HUES64 (cell line): ENCODE results near the gene SYNE2.

Experiments
- H3K27ac ChIP-seq: 2 replicates; pipeline ENCODE4 v1.7.0; 2013; ENCODE audit warnings: low read depth, low read length, inconsistent platforms
- H3K27me3 ChIP-seq: 2 replicates; pipeline ENCODE4 v1.6.1; 2013; ENCODE audit warnings: mild to moderate bottlenecking, low read length; ENCODE audit not compliant: insufficient read depth
- H3K36me3 ChIP-seq: 2 replicates; pipeline ENCODE4 v1.6.1; 2013; ENCODE audit warnings: mild to moderate bottlenecking, low read length; ENCODE audit not compliant: insufficient read depth
- H3K4me1 ChIP-seq: 2 replicates; pipeline ENCODE4 v1.6.1; 2013; ENCODE audit warnings: mild to moderate bottlenecking, low read length, moderate library complexity; ENCODE audit not compliant: insufficient read depth
- H3K4me3 ChIP-seq: 2 replicates; pipeline ENCODE4 v1.5.1; 2013; ENCODE audit warnings: mild to moderate bottlenecking, low read length, moderate library complexity
- H3K9ac ChIP-seq: 2 replicates; pipeline ENCODE4 v1.6.1; 2013; ENCODE audit warnings: mild to moderate bottlenecking, low read depth, low read length
- H3K9me3 ChIP-seq: 2 replicates; pipeline ENCODE4 v1.6.1; 2013; ENCODE audit warnings: low read depth, low read length; ENCODE audit not compliant: insufficient read depth
- WGBS: fragments of 150-250, 120-280 bp; methylation state at CpG from one replicate; pipeline ENCODE4 v1.1.7; 2013; ENCODE audit warnings: missing lambda C conversion rate; 5-methylcytosine and 5-hydroxymethylcytosine counted together

Gene SYNE2

GRCh38 chr14:64212666-64213065, 359.9 kb downstream of the SYNE2 start:
- Histone ChIP-seq H3K27ac (no peak overlapping the region; the same call in 1 of the 2 replicates), H3K9me3 (no peaks in the 10 kb centered on the region), H3K4me3 (no peak overlapping the region), H3K9ac (no peak overlapping the region), H3K36me3 (peaks cover 96% of the 10 kb centered on the region), H3K4me1 (no peaks in the 10 kb centered on the region), H3K27me3 (no peaks in the 10 kb centered on the region)
- WGBS, result 94% methylated on average over 8 of the region's 8 CpGs

- Histone ChIP-seq H3K4me1 (no peaks in the 10 kb centered on the region), H3K9me3 (no peaks in the 10 kb centered on the region), H3K4me3 (no peak overlapping the region), H3K36me3 (peaks cover 97% of the 10 kb centered on the region), H3K27ac (no peak overlapping the region; the same call in 1 of the 2 replicates), H3K27me3 (no peaks in the 10 kb centered on the region), H3K9ac (no peak overlapping the region)
- 97% methylated on average over 5 of the region's 5 CpGs for WGBS
Measured at GRCh38 chr14:64213086-64213485, 360.3 kb downstream of the SYNE2 start.

DNA sequence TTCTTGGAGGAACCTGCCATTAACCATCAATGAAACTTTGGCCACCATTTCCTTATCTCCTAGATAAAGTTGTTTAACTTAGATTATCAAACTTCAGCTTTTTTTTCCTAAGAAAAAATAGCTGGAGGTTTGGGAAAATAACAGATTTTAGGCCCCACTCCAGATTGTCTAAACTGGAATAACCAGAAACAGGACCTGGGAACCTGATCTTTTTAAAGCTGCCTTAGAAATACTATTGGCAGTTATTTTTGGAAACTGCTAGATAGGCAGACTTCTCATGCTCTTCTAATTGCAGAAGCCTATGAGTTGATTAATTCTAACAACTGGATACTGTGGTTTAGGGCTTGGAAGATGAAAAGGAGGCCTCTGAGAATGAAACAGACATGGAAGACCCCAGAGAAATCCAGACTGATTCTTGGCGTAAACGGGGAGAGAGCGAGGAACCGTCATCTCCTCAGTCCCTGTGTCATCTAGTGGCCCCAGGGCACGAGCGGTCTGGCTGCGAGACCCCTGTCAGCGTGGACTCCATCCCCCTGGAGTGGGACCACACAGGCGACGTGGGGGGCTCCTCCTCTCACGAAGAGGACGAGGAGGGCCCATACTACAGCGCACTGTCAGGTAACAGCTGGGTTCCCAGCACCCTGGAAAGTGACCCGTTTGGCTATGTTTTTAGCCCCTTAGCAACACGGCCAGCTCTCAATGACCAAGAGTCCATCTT, 361.2 kb downstream of the SYNE2 start:
- peaks cover 97% of the 10 kb centered on the region for H3K36me3 ChIP-seq
- no peak overlapping the region for H3K4me3 ChIP-seq
- H3K27ac ChIP-seq, result no peak overlapping the region
- no peaks in the 10 kb centered on the region for H3K27me3 ChIP-seq
- no peak overlapping the region for H3K9ac ChIP-seq
- WGBS, result 93% methylated on average over 15 of the region's 15 CpGs
- H3K9me3 ChIP-seq, result no peaks in the 10 kb centered on the region
- H3K4me1 ChIP-seq, result no peaks in the 10 kb centered on the region

GRCh38 chr14:64215274-64215673, 362.5 kb downstream of the SYNE2 start:
- no peak overlapping the region for H3K4me3 ChIP-seq
- peaks cover 97% of the 10 kb centered on the region for H3K36me3 ChIP-seq
- 94% methylated on average over 10 of the region's 10 CpGs for WGBS
- H3K9ac ChIP-seq, result no peak overlapping the region
- H3K4me1 ChIP-seq, result no peaks in the 10 kb centered on the region
- no peak overlapping the region for H3K27ac ChIP-seq
- H3K27me3 ChIP-seq, result no peaks in the 10 kb centered on the region
- no peaks in the 10 kb centered on the region for H3K9me3 ChIP-seq

DNA sequence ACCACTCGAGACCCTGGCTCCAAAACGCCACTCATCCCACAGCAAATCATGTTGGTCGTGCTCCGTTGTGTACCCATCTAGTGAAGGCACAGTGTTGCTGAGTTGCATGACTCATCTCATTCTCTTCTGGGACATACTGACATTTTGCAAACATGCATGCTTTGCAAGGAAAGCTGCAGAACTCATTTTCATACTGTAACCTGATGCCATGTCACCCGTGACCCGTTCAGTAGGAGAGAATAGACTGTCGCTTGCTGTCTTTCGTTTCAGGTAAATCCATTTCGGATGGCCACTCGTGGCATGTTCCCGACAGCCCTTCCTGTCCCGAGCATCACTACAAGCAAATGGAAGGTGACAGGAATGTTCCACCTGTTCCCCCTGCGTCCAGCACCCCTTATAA, 363.2 kb downstream of the SYNE2 start:
- H3K9me3 ChIP-seq, result no peaks in the 10 kb centered on the region
- no peaks in the 10 kb centered on the region for H3K27me3 ChIP-seq
- no peak overlapping the region for H3K4me3 ChIP-seq
- no peaks in the 10 kb centered on the region for H3K4me1 ChIP-seq
- H3K27ac ChIP-seq, result no peak overlapping the region
- 96% methylated on average over 13 of the region's 13 CpGs for WGBS
- H3K36me3 ChIP-seq, result peaks cover 99% of the 10 kb centered on the region
- H3K9ac ChIP-seq, result no peak overlapping the region

DNA sequence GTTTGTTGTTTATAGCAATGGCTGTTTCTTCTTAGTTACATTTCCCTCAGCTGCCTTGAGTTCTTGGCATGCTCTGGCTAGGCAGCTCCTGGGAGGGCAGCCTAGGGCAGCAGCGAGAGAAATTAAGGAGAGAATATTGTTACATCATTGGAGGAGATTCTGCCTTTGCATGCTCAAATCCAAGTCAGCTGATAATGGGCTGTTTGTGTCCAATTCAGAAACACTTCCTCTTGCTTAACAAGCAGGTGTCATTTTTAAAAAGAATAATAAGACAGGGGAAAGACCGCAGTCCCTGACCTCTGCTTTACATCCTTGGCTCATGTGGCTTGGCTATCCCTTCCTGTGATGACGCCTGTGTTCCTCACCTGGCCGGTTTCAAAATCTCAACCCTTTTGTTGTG, 364.5 kb downstream of the SYNE2 start:
- H3K9ac ChIP-seq, result no peak overlapping the region
- no peaks in the 10 kb centered on the region for H3K27me3 ChIP-seq
- H3K27ac ChIP-seq, result no peak overlapping the region
- 99% methylated on average over 4 of the region's 4 CpGs for WGBS
- no peaks in the 10 kb centered on the region for H3K9me3 ChIP-seq
- H3K4me1 ChIP-seq, result no peaks in the 10 kb centered on the region
- H3K4me3 ChIP-seq, result no peak overlapping the region
- H3K36me3 ChIP-seq, result peaks cover 100% of the 10 kb centered on the region

GRCh38 chr14:64217834-64218233, 365.0 kb downstream of the SYNE2 start:
- H3K36me3 ChIP-seq, result peaks cover 98% of the 10 kb centered on the region
- H3K9me3 ChIP-seq, result no peaks in the 10 kb centered on the region
- no peak overlapping the region for H3K4me3 ChIP-seq
- H3K27me3 ChIP-seq, result no peaks in the 10 kb centered on the region
- H3K9ac ChIP-seq, result no peak overlapping the region
- 93% methylated on average over 7 of the region's 7 CpGs for WGBS
- H3K4me1 ChIP-seq, result no peaks in the 10 kb centered on the region
- no peak overlapping the region for H3K27ac ChIP-seq

DNA sequence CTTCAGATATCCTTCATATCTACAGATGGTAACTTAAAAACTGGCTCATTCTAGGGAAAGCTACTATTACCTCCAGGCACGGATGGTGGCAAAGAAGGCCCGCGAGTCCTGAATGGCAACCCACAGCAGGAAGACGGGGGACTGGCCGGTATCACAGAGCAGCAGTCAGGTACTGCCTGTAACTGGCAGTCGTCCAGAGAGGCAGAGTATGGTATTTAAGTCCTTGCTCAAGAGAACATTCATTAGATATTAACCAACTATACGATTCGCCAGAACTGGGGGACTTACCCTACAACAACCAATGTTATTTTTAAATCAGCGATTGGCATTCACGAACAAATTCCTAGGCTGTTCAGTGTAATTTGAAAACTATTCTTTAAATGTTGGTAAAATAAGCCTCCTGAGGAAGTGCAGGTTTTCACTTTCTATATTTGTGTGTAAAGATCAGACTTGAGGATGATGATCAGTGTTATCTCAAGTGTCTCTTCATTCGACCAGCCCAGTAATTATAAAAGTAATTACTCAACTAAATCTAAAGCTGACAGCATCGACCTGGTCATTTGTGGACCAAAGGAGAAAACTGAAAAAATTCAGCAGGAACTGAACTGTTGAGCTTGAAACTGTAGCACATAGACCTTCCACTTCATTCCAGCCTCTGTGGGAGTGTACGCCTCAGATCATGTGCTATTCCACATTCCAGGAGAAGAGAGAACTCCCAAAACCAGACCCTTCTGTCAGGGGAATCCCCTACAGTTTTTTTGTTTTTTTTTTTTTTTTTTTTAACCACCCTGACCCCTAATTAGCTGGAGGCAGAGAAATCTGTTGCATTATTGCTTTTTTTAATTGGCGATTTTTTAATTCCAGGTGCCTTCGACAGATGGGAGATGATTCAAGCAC, 365.8 kb downstream of the SYNE2 start:
- no peak overlapping the region for H3K4me3 ChIP-seq
- no peaks in the 10 kb centered on the region for H3K9me3 ChIP-seq
- H3K36me3 ChIP-seq, result peaks cover 98% of the 10 kb centered on the region
- WGBS, result 95% methylated on average over 15 of the region's 15 CpGs
- H3K9ac ChIP-seq, result no peak overlapping the region
- H3K4me1 ChIP-seq, result no peaks in the 10 kb centered on the region
- no peak overlapping the region for H3K27ac ChIP-seq
- no peaks in the 10 kb centered on the region for H3K27me3 ChIP-seq

GRCh38 chr14:64220056-64220455, 367.3 kb downstream of the SYNE2 start:
- no peaks in the 10 kb centered on the region for H3K4me1 ChIP-seq
- peaks cover 97% of the 10 kb centered on the region for H3K36me3 ChIP-seq
- no peak overlapping the region for H3K27ac ChIP-seq
- no peak overlapping the region for H3K9ac ChIP-seq
- H3K27me3 ChIP-seq, result no peaks in the 10 kb centered on the region
- no peak overlapping the region for H3K4me3 ChIP-seq
- H3K9me3 ChIP-seq, result no peaks in the 10 kb centered on the region
- WGBS, result 95% methylated on average over 4 of the region's 4 CpGs

GRCh38 chr14:64220466-64220865, 367.7 kb downstream of the SYNE2 start:
- Histone ChIP-seq H3K9ac (no peak overlapping the region), H3K36me3 (peaks cover 97% of the 10 kb centered on the region), H3K4me3 (no peak overlapping the region), H3K27me3 (no peaks in the 10 kb centered on the region), H3K9me3 (no peaks in the 10 kb centered on the region), H3K27ac (no peak overlapping the region), H3K4me1 (no peaks in the 10 kb centered on the region)
- 93% methylated on average over 14 of the region's 14 CpGs for WGBS

GRCh38 chr14:64221391-64222003, 368.7 kb downstream of the SYNE2 start:
- Histone ChIP-seq H3K9ac (no peak overlapping the region; the same call in 1 of the 2 replicates), H3K4me3 (no peak overlapping the region), H3K4me1 (no peaks in the 10 kb centered on the region), H3K36me3 (peaks cover 92% of the 10 kb centered on the region), H3K9me3 (no peaks in the 10 kb centered on the region), H3K27ac (no peak overlapping the region), H3K27me3 (no peaks in the 10 kb centered on the region)
- 94% methylated on average over 14 of the region's 14 CpGs for WGBS
